ENCODE data around the gene ZNF280B.

GRCh38 chr22:22526125-22526912 is 17.8 kb upstream of the ZNF280B start:
- TF ChIP-seq ZNF565 (CRISPR knock-in tag; conservative IDR thresholded peaks at IDR 0.05; ENCODE audit: low read depth) (no peak), ARNTL (CRISPR knock-in tag; IDR thresholded peaks at IDR 0.05; ENCODE audit: borderline replicate concordance, low read depth) (no peak)
